ENCODE data around the gene HRH2. TPM values are rescaled to one million over a fixed set of nuclear protein-coding genes. Genes with fewer than 3 reads are reported as not detected.

HRH2 gene
- polyA plus RNA-seq, 1 donor = 2.1 TPM

DNA sequence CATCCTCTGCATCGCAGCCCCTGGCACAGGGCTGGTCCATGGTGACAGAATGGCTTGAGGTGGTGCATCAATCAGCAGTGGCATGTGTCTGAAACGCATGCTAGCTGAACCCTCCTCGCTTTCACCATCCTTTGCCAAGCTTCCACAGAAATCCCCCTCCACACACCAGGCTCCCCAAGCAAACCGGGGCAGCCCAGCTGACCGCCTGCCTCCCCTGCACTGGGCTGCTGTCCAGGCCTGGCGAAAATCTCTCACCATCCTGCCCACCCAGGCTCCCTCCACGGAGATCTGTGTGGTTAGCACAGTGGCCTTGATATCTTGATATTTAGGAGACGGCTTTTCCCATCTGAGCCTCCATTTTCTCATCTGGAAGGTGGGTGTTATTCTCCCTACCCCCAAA lies 905 bp upstream of the HRH2 start:
- DNase-seq = no peak
- Histone ChIP-seq H3K27ac (ENCODE audit: low read length) (no peak overlapping the region), H3K27me3 (ENCODE audit: control insufficient read depth, insufficient read depth, low read length) (peaks cover 22% of the 10 kb centered on the region), H3K9me3 (ENCODE audit: control insufficient read depth, low read depth, low read length) (no peaks in the 10 kb centered on the region), H3K36me3 (ENCODE audit: control insufficient read depth, insufficient read depth, low read length) (no peaks in the 10 kb centered on the region), H3K4me3 (ENCODE audit: low read length) (no peak overlapping the region), H3K4me1 (ENCODE audit: control insufficient read depth, insufficient read depth, low read length) (no peaks in the 10 kb centered on the region)
- WGBS (ENCODE audit: insufficient coverage, low lambda C conversion rate) = no CpG with 5 or more reads among the region's 8 CpGs

DNA sequence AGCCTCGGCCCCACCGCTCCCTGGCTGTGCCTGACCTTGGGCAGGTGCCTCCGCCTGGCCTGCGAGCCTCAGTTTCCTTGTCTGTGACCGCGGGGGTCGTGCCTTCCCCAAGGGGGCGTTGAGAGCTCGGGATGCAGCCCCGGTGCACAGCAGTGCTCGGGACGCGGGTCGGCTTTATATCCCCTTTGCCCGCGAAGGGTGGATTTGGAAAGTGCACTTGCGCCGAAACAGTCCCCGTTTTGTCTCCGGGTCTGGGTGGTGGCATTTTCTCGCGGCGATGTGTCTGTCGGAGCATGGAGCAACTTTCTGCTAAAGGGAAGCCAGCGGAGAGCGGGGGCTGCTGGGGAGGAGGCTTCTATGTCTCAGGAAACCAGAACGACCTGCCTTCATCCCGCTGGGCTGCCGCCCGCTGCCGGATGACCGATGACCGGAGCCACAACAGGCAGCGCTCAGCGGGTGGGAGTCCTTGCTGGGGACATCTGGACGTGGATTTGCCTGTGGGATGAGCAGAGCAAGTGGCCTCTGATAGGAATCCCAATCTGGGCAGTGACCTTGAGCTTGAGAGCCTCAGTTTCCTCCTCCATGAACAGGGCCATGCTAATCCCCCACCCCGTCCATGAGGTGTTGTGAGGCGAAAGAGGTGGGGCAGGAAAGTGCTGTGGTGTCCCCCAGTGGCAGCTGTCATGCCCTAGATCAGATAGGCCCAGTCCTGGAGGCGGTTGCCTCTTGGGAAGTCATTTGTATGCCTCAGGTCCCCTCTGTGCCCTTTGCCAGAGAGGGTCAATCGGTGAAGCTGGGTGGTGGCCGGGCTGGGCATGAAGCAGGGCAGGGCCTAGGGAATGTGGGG lies 651 bp downstream of the HRH2 start:
- no peaks in the 10 kb centered on the region for H3K9me3 ChIP-seq (ENCODE audit: control insufficient read depth, low read depth, low read length)
- H3K27me3 ChIP-seq (ENCODE audit: control insufficient read depth, insufficient read depth, low read length) = peaks cover 22% of the 10 kb centered on the region
- no peaks in the 10 kb centered on the region for H3K36me3 ChIP-seq (ENCODE audit: control insufficient read depth, insufficient read depth, low read length)
- WGBS (ENCODE audit: insufficient coverage, low lambda C conversion rate) = no CpG with 5 or more reads among the region's 41 CpGs
- peaks cover 2% of the 10 kb centered on the region for H3K4me1 ChIP-seq (ENCODE audit: control insufficient read depth, insufficient read depth, low read length)
- H3K4me3 ChIP-seq (ENCODE audit: low read length) = peak overlapping the region; percentile 42
- H3K27ac ChIP-seq (ENCODE audit: low read length) = no peak overlapping the region
- DNase-seq = no peak

DNA sequence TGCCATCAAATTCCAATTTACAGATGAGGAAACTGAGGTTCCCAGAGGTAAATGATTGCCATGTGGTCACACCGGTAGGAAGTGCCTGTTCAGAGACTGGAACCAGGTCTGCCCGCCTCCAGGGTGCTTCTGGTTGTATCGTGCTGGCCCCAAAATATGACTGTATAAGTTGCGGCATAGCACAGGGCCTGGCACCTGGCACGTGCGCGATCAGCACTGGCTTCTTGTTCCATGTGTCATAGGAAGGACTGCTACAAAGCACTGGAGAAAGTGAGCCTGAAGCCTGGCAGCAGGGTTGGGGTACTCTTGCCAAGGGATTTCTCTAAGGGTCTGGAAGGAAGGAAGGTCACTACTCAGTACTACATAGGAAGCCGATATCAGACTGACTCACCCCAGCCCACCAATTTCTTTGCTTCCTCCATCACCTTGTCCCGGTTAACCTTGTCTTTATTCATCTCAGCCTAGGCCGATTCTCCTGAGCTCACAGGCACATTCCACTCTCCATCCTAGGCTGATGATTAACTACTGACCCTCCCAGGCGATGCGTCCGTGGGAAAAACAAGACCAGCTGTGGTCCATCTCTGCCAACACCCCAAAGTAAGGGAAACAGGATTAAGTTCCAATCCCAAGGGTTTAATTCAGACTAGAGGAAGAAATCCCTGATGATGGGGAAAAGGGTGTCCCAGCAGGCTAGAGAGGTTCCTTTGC lies 1.8 kb downstream of the HRH2 start:
- Histone ChIP-seq H3K27me3 (ENCODE audit: control insufficient read depth, insufficient read depth, low read length) (peaks cover 22% of the 10 kb centered on the region), H3K4me1 (ENCODE audit: control insufficient read depth, insufficient read depth, low read length) (peaks cover 11% of the 10 kb centered on the region), H3K4me3 (ENCODE audit: low read length) (no peak overlapping the region), H3K9me3 (ENCODE audit: control insufficient read depth, low read depth, low read length) (no peaks in the 10 kb centered on the region), H3K36me3 (ENCODE audit: control insufficient read depth, insufficient read depth, low read length) (no peaks in the 10 kb centered on the region), H3K27ac (ENCODE audit: low read length) (no peak overlapping the region)
- DNase-seq = no peak
- WGBS (ENCODE audit: insufficient coverage, low lambda C conversion rate) = no CpG with 5 or more reads among the region's 13 CpGs

DNA sequence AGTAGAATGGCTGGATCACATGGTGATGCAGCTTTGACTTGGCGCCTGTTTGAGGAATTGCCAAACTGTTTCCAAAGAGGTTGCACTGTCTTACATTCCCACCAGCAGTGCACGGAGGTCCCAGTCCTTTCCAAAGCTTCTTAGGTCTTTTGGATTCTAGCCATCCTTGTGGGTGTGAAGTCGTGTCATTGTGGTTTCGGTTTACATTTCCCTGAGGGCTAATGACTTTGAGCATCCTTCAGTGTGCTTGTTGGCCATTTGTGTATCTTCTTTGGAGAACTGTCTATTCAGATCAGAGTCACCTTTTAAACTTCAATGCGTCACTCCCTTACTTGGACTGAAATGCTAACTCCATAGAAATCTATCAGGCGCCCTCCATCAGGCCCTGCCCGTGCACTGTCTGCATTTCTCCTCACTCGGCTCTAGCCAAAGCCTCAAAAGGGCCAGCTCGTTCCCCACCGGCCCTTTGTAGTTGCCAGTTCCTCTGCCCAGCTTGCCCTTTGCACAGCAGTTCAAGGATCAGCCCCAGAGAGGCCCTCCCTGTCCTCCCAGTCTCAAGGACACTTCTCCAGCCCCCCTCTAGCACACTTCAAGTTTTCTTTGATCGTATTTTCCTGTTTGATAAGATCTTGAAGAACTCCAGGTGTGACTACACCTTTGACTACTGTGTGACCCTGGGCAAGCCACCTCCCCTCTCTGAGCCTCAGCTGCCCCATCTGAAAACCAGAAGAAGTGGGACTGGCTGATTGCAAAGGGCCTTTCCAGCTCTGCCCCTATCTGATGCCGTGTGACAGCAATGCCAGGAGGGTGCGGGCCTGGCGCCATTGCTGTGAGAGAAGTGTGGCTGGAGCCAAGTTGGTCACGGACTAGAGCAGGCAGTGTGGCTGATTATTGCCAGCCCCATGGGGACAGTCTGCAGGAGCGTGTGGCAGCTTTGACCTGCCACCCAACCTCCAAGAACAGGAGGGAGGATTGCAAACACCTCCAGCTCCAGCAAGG lies 5.6 kb downstream of the HRH2 start:
- Histone ChIP-seq H3K9me3 (ENCODE audit: control insufficient read depth, low read depth, low read length) (no peaks in the 10 kb centered on the region), H3K4me1 (ENCODE audit: control insufficient read depth, insufficient read depth, low read length) (peaks cover 21% of the 10 kb centered on the region), H3K36me3 (ENCODE audit: control insufficient read depth, insufficient read depth, low read length) (no peaks in the 10 kb centered on the region), H3K27me3 (ENCODE audit: control insufficient read depth, insufficient read depth, low read length) (peaks cover 10% of the 10 kb centered on the region), H3K4me3 (ENCODE audit: low read length) (no peak overlapping the region), H3K27ac (ENCODE audit: low read length) (no peak overlapping the region)
- WGBS (ENCODE audit: insufficient coverage, low lambda C conversion rate) = 60% methylated on average over 2 of the region's 16 CpGs
- DNase-seq = no peak

DNA sequence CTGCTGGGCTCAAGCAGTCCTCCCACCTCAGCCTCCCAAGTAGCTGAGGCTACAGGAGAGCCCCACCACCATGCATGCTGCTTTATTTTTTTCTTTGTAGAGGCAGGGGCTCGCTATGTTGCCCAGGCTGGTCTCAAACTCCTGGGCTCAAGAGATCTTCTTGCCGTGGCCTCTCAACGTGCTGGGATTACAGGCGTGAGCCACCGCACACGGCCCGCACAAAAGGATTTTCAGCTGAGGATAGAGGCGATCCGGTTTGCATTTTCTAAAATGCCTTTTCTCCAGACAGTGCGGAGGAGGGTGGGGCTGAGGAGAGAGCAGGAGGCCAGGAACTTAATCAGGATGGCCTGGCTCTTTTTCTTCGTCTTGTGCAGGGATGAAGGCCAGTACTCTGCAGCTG lies 6.9 kb downstream of the HRH2 start:
- DNase-seq = no peak
- Histone ChIP-seq H3K36me3 (ENCODE audit: control insufficient read depth, insufficient read depth, low read length) (no peaks in the 10 kb centered on the region), H3K4me1 (ENCODE audit: control insufficient read depth, insufficient read depth, low read length) (peaks cover 21% of the 10 kb centered on the region), H3K27me3 (ENCODE audit: control insufficient read depth, insufficient read depth, low read length) (no peaks in the 10 kb centered on the region), H3K27ac (ENCODE audit: low read length) (no peak overlapping the region), H3K9me3 (ENCODE audit: control insufficient read depth, low read depth, low read length) (no peaks in the 10 kb centered on the region), H3K4me3 (ENCODE audit: low read length) (no peak overlapping the region)
- no CpG with 5 or more reads among the region's 11 CpGs for WGBS (ENCODE audit: insufficient coverage, low lambda C conversion rate)

DNA sequence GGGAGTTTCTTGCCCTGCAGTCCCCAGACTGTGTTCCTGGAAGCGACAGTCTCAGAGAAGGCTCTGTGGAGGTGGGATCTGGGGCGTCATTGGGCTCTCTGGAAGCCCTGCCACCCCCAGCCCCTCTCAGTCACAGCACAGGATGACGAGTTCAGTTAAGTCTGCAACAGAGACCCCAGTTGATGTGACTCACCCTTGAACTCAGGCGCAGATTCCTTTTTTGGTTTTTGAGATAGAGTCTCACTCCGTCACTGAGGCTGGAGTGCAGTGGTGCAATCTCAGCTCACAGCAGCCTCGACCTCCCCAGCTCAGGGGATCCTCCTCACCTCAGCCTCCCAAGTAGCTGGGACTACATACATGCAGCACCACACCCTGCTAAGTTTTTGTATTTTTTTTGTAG lies 8.3 kb downstream of the HRH2 start:
- H3K4me1 ChIP-seq (ENCODE audit: control insufficient read depth, insufficient read depth, low read length) = peaks cover 32% of the 10 kb centered on the region
- H3K27me3 ChIP-seq (ENCODE audit: control insufficient read depth, insufficient read depth, low read length) = no peaks in the 10 kb centered on the region
- no CpG with 5 or more reads among the region's 6 CpGs for WGBS (ENCODE audit: insufficient coverage, low lambda C conversion rate)
- H3K27ac ChIP-seq (ENCODE audit: low read length) = no peak overlapping the region
- no peak overlapping the region for H3K4me3 ChIP-seq (ENCODE audit: low read length)
- H3K36me3 ChIP-seq (ENCODE audit: control insufficient read depth, insufficient read depth, low read length) = no peaks in the 10 kb centered on the region
- no peaks in the 10 kb centered on the region for H3K9me3 ChIP-seq (ENCODE audit: control insufficient read depth, low read depth, low read length)
- DNase-seq = no peak

DNA sequence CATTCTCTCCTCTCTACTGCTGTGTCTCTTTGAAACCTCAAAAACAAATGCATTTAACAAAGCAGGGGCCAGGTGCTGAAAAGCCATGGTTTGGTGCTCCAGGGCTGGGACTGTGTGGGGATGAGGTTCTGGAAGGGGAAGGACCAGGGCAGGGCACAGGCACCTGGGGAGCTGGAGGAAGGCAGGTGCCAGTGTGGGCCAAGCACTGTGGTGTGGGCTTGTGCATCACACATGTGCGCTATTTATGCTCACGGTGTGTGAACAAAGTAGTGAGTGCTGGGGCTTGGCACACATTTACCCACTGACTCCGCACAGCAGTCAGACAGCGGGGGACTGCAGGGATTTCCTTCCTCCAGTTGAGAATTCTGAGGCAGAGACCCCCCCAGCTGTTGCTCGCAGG lies 10.1 kb downstream of the HRH2 start:
- no peak overlapping the region for H3K27ac ChIP-seq (ENCODE audit: low read length)
- peaks cover under 1% of the 10 kb centered on the region for H3K27me3 ChIP-seq (ENCODE audit: control insufficient read depth, insufficient read depth, low read length)
- no peak for DNase-seq
- H3K9me3 ChIP-seq (ENCODE audit: control insufficient read depth, low read depth, low read length) = no peaks in the 10 kb centered on the region
- no peak overlapping the region for H3K4me3 ChIP-seq (ENCODE audit: low read length)
- no peaks in the 10 kb centered on the region for H3K36me3 ChIP-seq (ENCODE audit: control insufficient read depth, insufficient read depth, low read length)
- peaks cover 47% of the 10 kb centered on the region for H3K4me1 ChIP-seq (ENCODE audit: control insufficient read depth, insufficient read depth, low read length)
- WGBS (ENCODE audit: insufficient coverage, low lambda C conversion rate) = no CpG with 5 or more reads among the region's 5 CpGs

DNA sequence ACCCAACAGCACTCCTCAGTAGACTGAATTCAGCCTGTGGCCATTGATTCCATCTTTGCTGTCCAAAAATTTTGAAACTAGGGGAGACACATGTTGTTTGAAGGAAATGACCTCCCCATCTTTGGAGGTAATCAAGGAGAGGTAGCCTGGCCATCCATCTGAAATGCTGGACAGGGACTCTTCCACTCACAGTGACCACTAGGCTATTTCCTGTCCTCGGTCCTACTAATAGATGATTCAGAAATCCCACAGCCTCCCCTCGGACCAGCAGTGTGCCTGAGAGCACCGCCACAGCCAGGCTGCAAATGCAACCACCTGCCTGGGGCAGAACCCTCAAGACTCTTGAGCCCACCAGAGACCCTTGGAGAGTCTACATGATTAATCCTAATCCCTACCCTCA lies 12.5 kb downstream of the HRH2 start:
- WGBS (ENCODE audit: insufficient coverage, low lambda C conversion rate) = no CpG with 5 or more reads among the region's 3 CpGs
- H3K4me1 ChIP-seq (ENCODE audit: control insufficient read depth, insufficient read depth, low read length) = peaks cover 44% of the 10 kb centered on the region

DNA sequence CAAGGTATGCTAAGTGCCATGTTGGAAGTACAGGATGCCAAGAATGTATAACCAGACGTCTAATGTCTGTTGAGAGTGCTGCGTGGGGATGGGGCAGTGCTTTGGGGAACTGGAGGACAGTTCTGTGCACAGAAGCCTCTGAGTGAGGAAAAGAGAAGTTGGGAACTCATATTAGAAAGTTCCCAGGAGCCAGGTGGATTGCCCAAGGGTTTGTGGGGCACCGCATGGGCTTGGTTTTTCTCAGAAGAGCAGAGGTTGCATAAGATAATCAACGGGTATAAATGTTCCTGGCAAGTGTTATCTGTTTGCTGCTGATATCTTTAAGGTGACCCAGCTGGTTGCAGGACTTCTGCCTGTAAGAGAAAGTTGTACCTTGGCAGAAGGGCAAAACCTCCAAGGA lies 13.1 kb downstream of the HRH2 start:
- Histone ChIP-seq H3K9me3 (ENCODE audit: control insufficient read depth, low read depth, low read length) (no peaks in the 10 kb centered on the region), H3K4me1 (ENCODE audit: control insufficient read depth, insufficient read depth, low read length) (peaks cover 40% of the 10 kb centered on the region), H3K36me3 (ENCODE audit: control insufficient read depth, insufficient read depth, low read length) (no peaks in the 10 kb centered on the region), H3K4me3 (ENCODE audit: low read length) (no peak overlapping the region), H3K27ac (ENCODE audit: low read length) (no peak overlapping the region), H3K27me3 (ENCODE audit: control insufficient read depth, insufficient read depth, low read length) (peaks cover 3% of the 10 kb centered on the region)
- DNase-seq = peak; percentile 58 to 73
- WGBS (ENCODE audit: insufficient coverage, low lambda C conversion rate) = no CpG with 5 or more reads among the region's 4 CpGs

More for the DNA sequence above, 12.5 kb downstream of the HRH2 start:
- no peak for DNase-seq
- Histone ChIP-seq H3K27me3 (ENCODE audit: control insufficient read depth, insufficient read depth, low read length) (peaks cover 3% of the 10 kb centered on the region), H3K36me3 (ENCODE audit: control insufficient read depth, insufficient read depth, low read length) (no peaks in the 10 kb centered on the region), H3K9me3 (ENCODE audit: control insufficient read depth, low read depth, low read length) (no peaks in the 10 kb centered on the region), H3K4me3 (ENCODE audit: low read length) (no peak overlapping the region), H3K27ac (ENCODE audit: low read length) (no peak overlapping the region)
